MCF 10A (cell line): Measurements from ENCODE around the gene SLC25A26. TPM values are rescaled to one million over a fixed set of nuclear protein-coding genes. Genes with fewer than 3 reads are reported as not detected.

Source experiments
- BruUV-seq: library from RNA; stranded (reverse); fragments of 400-500 nt; replicated peaks from 2 replicates; lab custom pipeline; 2021; lab: Mats Ljungman, UMichigan
- CTCF ChIA-PET: fragments of 300-600 bp; sonication (Branson Sonifier 250); formaldehyde crosslinking; extraction: SDS; loops from one replicate; lab custom pipeline; 2021; ENCODE audit warnings: antibody characterized with exemption, inconsistent platforms; lab: Yijun Ruan, JAX
- POLR2A ChIA-PET: fragments of 300-600, 350-650 bp; sonication (Branson Sonifier 250); formaldehyde crosslinking; extraction: SDS; loops from one replicate; lab custom pipeline; 2020; ENCODE audit warnings: antibody characterized with exemption, inconsistent platforms; lab: Yijun Ruan, JAX
- DNase-seq: peaks from one replicate; pipeline ENCODE4 v3.0.0-alpha.2; 2018; ENCODE audit not compliant: unreplicated experiment
- H3K27ac Mint-ChIP-seq: one replicate; pipeline ENCODE4 v1.8.0; 2022; ENCODE audit warnings: mild to moderate bottlenecking, low read depth, mixed read lengths; ENCODE audit not compliant: unreplicated experiment
- H3K27me3 Mint-ChIP-seq: one replicate; pipeline ENCODE4 v1.8.0; 2022; ENCODE audit warnings: mixed read lengths; ENCODE audit not compliant: insufficient read depth, unreplicated experiment
- H3K36me3 Mint-ChIP-seq: one replicate; pipeline ENCODE4 v1.8.0; 2022; ENCODE audit warnings: mild to moderate bottlenecking, moderate library complexity, mixed read lengths; ENCODE audit not compliant: insufficient read depth, unreplicated experiment
- H3K4me1 Mint-ChIP-seq: one replicate; pipeline ENCODE4 v1.8.0; 2022; ENCODE audit warnings: mixed read lengths; ENCODE audit not compliant: insufficient read depth, unreplicated experiment
- H3K4me3 Mint-ChIP-seq: one replicate; pipeline ENCODE4 v1.8.0; 2022; ENCODE audit warnings: mild to moderate bottlenecking, moderate library complexity, mixed read lengths; ENCODE audit not compliant: unreplicated experiment
- H3K9me3 Mint-ChIP-seq: one replicate; pipeline ENCODE4 v1.8.0; 2022; ENCODE audit warnings: mixed read lengths; ENCODE audit not compliant: unreplicated experiment
- CTCF ChIP-seq: fragments of 200-600 bp; IDR thresholded peaks from one replicate; pipeline ENCODE4 v1.8.0; 2022; ENCODE audit warnings: antibody characterized with exemption, mild to moderate bottlenecking; ENCODE audit not compliant: unreplicated experiment
- intact Hi-C: fragments of 100-400 bp; cut with micrococcal nuclease; formaldehyde crosslinking; loops from 2 replicates; pipeline ENCODE4 v1.14.1; 2022
- total RNA-seq: library from RNA; stranded (reverse); gene quantifications from 2 replicates; pipeline ENCODE4 v1.2.3, GENCODE V29; 2022

The SLC25A26 gene
- total RNA-seq, 1 experiment from 2014 or later = 24.8 TPM

DNA sequence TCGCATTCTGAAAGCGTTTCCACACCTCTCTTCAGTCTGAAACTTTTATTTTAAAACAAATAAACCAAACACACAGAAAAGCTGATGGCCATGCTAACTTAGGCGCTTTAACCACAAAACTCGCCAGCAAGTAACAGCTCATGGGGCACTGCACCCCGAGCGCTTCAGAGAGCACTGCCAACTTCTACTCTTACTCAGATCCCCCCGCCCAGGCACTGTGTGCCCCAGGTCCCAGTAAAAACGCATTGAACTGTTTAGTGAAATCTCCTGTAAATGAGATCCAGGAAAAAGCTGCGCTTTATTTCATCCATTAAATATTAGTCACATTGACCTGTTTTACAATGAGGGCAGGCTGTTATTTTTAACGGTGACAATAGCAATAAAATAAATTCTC lies 180.4 kb downstream of the SLC25A26 start:
- intact Hi-C loops = loop anchor here (10.0 kb wide), 1 partner anchor 126 kb away; no protein-coding TSS in a partner anchor
- CTCF ChIA-PET = interaction anchor here (0.6 to 16.7 kb wide), 6 partner anchors 9 to 418 kb away, joined by 3 to 604 read pairs (median 4); no protein-coding TSS in a partner anchor
- POLR2A ChIA-PET = no interaction called here
- Mint-ChIP-seq H3K27ac (no peak overlapping the region), H3K27me3 (no peaks in the 10 kb centered on the region), H3K9me3 (no peaks in the 10 kb centered on the region), H3K4me3 (no peak overlapping the region), H3K36me3 (peaks cover 22% of the 10 kb centered on the region), H3K4me1 (peaks cover 6% of the 10 kb centered on the region)
- DNase-seq = no peak
- no TSS peak for BruUV-seq
- no peak for TF ChIP-seq CTCF

GRCh38 chr3:66401675-66402491 lies 181.1 kb downstream of the SLC25A26 start:
- POLR2A ChIA-PET = no interaction called here
- H3K27me3 Mint-ChIP-seq = no peaks in the 10 kb centered on the region
- CTCF ChIA-PET = interaction anchor here (0.6 to 16.7 kb wide), 8 partner anchors 8 to 569 kb away, joined by 3 to 604 read pairs (median 3); no protein-coding TSS in a partner anchor
- peaks cover 6% of the 10 kb centered on the region for H3K4me1 Mint-ChIP-seq
- H3K27ac Mint-ChIP-seq = no peak overlapping the region
- H3K36me3 Mint-ChIP-seq = peaks cover 22% of the 10 kb centered on the region
- H3K9me3 Mint-ChIP-seq = no peaks in the 10 kb centered on the region
- BruUV-seq = no TSS peak
- no peak for TF ChIP-seq CTCF
- H3K4me3 Mint-ChIP-seq = no peak overlapping the region
- intact Hi-C loops = loop anchor here (10.0 kb wide), 1 partner anchor 127 kb away; no protein-coding TSS in a partner anchor
- DNase-seq = no peak

GRCh38 chr3:66402596-66403290 lies 181.9 kb downstream of the SLC25A26 start:
- Mint-ChIP-seq H3K4me1 (peaks cover 6% of the 10 kb centered on the region), H3K36me3 (peaks cover 23% of the 10 kb centered on the region), H3K27ac (no peak overlapping the region), H3K27me3 (no peaks in the 10 kb centered on the region), H3K9me3 (no peaks in the 10 kb centered on the region), H3K4me3 (no peak overlapping the region)
- intact Hi-C loops = loop anchor here (10.0 kb wide), 1 partner anchor 128 kb away; no protein-coding TSS in a partner anchor
- POLR2A ChIA-PET = no interaction called here
- CTCF ChIA-PET = interaction anchor here (0.6 to 16.7 kb wide), 5 partner anchors 11 to 417 kb away, joined by 3 to 604 read pairs (median 3); no protein-coding TSS in a partner anchor
- TF ChIP-seq CTCF = no peak
- DNase-seq = no peak
- no TSS peak for BruUV-seq
